Heart right ventricle (tissue), 16 donors: Measurements from ENCODE around the gene PDHX. TPM values are rescaled to one million over a fixed set of nuclear protein-coding genes. Genes with fewer than 3 reads are reported as not detected.

Experiments
- ATAC-seq, 8 donors: fragments of 200-7000 bp; cut with Tn5 transposase; one replicate each; pipeline ENCODE4 v1.9.1; 2020; ENCODE audit warnings: mild to moderate bottlenecking in 8 of 8, moderate library complexity in 8 of 8, moderate number of reproducible peaks in 1 of 8
- DNase-seq, 2 donors: peaks; one replicate each; pipeline ENCODE4 v3.0.0-alpha.2; 2020
- H3K27ac ChIP-seq, 10 donors: fragments of 200-600 bp; sonication (generic) in 2 of 10; one replicate each; pipeline versions ENCODE4 v1.5.0 to v1.8.0; 2020 to 2022; ENCODE audit warnings: mild to moderate bottlenecking in 3 of 10
- H3K27me3 ChIP-seq, 7 donors: fragments of 200-600 bp; one replicate each; pipeline ENCODE4 v1.8.0; 2021 to 2022; ENCODE audit warnings: mild to moderate bottlenecking in 2 of 7
- H3K36me3 ChIP-seq, 9 donors: fragments of 200-600 bp; sonication (generic) in 1 of 9; one replicate each; pipeline versions ENCODE4 v1.5.0 to v1.8.0; 2020 to 2022; ENCODE audit warnings: mild to moderate bottlenecking in 2 of 9
- H3K4me1 ChIP-seq, 9 donors: fragments of 200-600 bp; sonication (generic) in 1 of 9; one replicate each; pipeline versions ENCODE4 v1.5.0 to v1.8.0; 2020 to 2022; ENCODE audit warnings: mild to moderate bottlenecking in 4 of 9
- H3K4me3 ChIP-seq, 10 donors: fragments of 200-600 bp; sonication (generic) in 2 of 10; one replicate each; pipeline versions ENCODE4 v1.5.0 to v1.8.0; 2020 to 2022; ENCODE audit warnings: mild to moderate bottlenecking in 7 of 10, moderate library complexity in 2 of 10
- H3K9me3 ChIP-seq, 11 donors: fragments of 200-600 bp in 10 of 11; sonication (generic) in 2 of 11; one replicate each; pipeline versions ENCODE4 v1.5.0 to v1.8.0; 2013 to 2022; ENCODE audit warnings: mild to moderate bottlenecking in 2 of 11, control low read depth in 1 of 11, moderate library complexity in 1 of 11
- WGBS, 2 donors: extraction: QIAGEN DNeasy Blood & Tissue Kit; methylation state at CpG; one replicate each; pipeline ENCODE4 v1.1.7; 2013; ENCODE audit warnings: inconsistent platforms in 1 of 2; 5-methylcytosine and 5-hydroxymethylcytosine counted together
- intact Hi-C, 10 donors: fragments of 100-400 bp; cut with DNase I; formaldehyde crosslinking; loops; one replicate each; pipeline versions ENCODE4 v1.11.1 to v1.14.2; 2022
- polyA plus RNA-seq, 2 donors: library from polyadenylated mRNA; stranded (reverse); fragments of 200-250 nt; gene quantifications; one replicate each; pipeline ENCODE4 v1.2.3, GENCODE V29; 2013
- total RNA-seq, 10 donors: library from RNA; stranded (reverse); fragmentation: NEBNext Ultra II Directional in 3 of 10; extraction: Animal tissue kit (Norgen Biotek cat#: 25700) in 3 of 10; gene quantifications; one replicate each; pipeline versions ENCODE4 v1.2.1 to v1.2.4, GENCODE V29; 2021 to 2023
- TF ChIP-seq, protein P1 (sequence below), 9 donors: fragments of 200-600 bp; sonication (generic) in 2 of 9; IDR thresholded peaks; one replicate each; pipeline versions ENCODE4 v1.5.0 to v1.8.0; 2021 to 2022; ENCODE audit warnings: antibody characterized with exemption in 9 of 9, mild to moderate bottlenecking in 5 of 9, moderate library complexity in 1 of 9
- donor health status: Arrhythmogenic right ventricular cardiomyopathy.
- donor health status: ischemic (EF 13 %, LVEDD 7.1; RV severe dilation, severe dysfunction).
- donor health status: healthy with polysubstance abuse.
- donor health status: DM: no; HTN: yes; CAD: no.
- donor health status: DM: no; HTN: no; CAD: no.
- donor health status: ischemic (EF 25% LVEDD 6.9; RV normal size, moderate dysfunction).
- donor health status: ischemic (EF 25% LVEDD 5.7; RV mildly dilated, moderate dysfunction).
- donor health status: healthy.
- donor health status: DM: yes; HTN: yes; CAD: no.
- donor health status: Ischemic cardiomyopathy.
- donor health status: ischemic (EF 35%, LVEDD 5.7; RV mildly dilated, moderate dysfunction).
- donor health status: nonischemic (EF 11% LVEDD 7.7; RV severe dilation, severe dysfunction).
- donor health status: DM: yes; HTN: yes; CAD: no.
- donor health status: PGD.
- donor health status: ischemic (EF 29% LVEDD 5.4; RV normal size, mild dysfunction).
- donor health status: nonischemic (EF 23%, LVEDD 6.1; RV moderate dilation, normal function).

Gene PDHX
- total and polyA plus RNA-seq, 12 donors: 52.7 to 203 (median 171) TPM

DNA sequence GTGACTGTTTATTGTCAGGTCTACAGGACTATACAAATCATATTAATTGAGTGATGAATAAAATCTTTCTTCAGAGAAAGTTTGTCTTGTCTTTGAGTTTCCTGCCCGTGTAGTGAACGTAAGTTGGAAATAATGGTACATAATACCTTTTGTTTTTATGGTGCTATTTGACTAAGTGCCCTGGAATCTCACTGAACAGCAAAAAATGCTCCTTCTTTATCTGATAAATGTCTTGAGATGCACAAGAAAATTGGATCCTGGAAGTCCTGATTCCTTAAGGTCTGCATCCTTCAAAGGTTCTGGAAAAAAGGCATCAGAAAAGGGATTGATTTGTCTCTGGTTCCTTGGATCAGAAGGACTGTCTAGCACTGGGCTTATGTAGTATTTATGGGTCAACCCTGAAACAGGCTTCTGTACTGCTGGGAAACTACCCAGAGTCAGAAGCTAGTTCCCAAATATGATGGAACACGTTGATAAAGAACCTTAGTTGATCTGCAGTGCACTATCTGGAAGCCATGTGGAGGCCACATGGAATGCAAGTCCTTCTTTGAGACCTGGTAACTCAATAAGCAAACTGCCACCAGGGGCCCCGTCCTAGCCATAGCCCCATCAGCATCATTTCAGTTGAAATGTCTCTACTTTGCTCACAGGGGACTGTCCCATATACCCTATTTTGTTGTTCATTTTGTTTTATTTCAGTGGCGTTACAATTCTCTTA lies 122.0 kb downstream of the PDHX start:
- no peaks in the 10 kb centered on the region for H3K36me3 ChIP-seq
- H3K27ac ChIP-seq: no peak overlapping the region
- ATAC-seq (no peak), DNase-seq (no peak)
- TF ChIP-seq, protein P1, sequence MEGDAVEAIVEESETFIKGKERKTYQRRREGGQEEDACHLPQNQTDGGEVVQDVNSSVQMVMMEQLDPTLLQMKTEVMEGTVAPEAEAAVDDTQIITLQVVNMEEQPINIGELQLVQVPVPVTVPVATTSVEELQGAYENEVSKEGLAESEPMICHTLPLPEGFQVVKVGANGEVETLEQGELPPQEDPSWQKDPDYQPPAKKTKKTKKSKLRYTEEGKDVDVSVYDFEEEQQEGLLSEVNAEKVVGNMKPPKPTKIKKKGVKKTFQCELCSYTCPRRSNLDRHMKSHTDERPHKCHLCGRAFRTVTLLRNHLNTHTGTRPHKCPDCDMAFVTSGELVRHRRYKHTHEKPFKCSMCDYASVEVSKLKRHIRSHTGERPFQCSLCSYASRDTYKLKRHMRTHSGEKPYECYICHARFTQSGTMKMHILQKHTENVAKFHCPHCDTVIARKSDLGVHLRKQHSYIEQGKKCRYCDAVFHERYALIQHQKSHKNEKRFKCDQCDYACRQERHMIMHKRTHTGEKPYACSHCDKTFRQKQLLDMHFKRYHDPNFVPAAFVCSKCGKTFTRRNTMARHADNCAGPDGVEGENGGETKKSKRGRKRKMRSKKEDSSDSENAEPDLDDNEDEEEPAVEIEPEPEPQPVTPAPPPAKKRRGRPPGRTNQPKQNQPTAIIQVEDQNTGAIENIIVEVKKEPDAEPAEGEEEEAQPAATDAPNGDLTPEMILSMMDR (IDR thresholded peaks at IDR 0.05): no peak
- H3K4me1 ChIP-seq: peaks cover 0 to 51% (median 6%) of the 10 kb centered on the region in 9 donors
- intact Hi-C loops: no loop called here
- H3K9me3 ChIP-seq: no peaks in the 10 kb centered on the region
- H3K4me3 ChIP-seq: no peak overlapping the region
- WGBS, 2 donors: 86 to 88% methylated on average over 5 of the region's 5 CpGs
- H3K27me3 ChIP-seq: no peaks in the 10 kb centered on the region

DNA sequence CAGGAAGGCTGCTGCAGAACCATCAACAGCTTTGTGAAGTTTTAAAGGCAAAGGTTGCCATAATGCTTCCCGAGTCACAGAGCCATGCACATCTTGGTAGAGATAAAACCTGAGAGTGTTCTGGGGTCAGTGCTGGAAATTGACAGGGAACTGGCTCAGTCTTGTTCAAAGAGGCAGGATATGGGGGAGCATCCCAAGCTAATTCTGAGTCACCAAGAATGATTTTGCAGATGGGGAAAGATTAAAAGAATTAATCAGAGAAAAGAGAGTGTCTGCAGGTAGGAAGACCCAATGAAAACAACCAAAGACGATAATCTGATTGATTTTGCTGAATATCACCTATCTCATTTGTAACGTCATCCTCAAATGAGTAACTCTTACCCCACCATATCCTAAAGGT lies 122.7 kb downstream of the PDHX start:
- no peaks in the 10 kb centered on the region for H3K27me3 ChIP-seq
- DNase-seq (no peak), ATAC-seq (no peak)
- peaks cover 0 to 57% (median 8%) of the 10 kb centered on the region in 9 donors for H3K4me1 ChIP-seq
- H3K36me3 ChIP-seq: no peaks in the 10 kb centered on the region
- no peak overlapping the region for H3K27ac ChIP-seq
- intact Hi-C loops: no loop called here
- H3K9me3 ChIP-seq: no peaks in the 10 kb centered on the region
- 74 to 76% methylated on average over 3 of the region's 3 CpGs for WGBS, 2 donors
- no peak overlapping the region for H3K4me3 ChIP-seq
- TF ChIP-seq, protein P1 (IDR thresholded peaks at IDR 0.05): no peak

DNA sequence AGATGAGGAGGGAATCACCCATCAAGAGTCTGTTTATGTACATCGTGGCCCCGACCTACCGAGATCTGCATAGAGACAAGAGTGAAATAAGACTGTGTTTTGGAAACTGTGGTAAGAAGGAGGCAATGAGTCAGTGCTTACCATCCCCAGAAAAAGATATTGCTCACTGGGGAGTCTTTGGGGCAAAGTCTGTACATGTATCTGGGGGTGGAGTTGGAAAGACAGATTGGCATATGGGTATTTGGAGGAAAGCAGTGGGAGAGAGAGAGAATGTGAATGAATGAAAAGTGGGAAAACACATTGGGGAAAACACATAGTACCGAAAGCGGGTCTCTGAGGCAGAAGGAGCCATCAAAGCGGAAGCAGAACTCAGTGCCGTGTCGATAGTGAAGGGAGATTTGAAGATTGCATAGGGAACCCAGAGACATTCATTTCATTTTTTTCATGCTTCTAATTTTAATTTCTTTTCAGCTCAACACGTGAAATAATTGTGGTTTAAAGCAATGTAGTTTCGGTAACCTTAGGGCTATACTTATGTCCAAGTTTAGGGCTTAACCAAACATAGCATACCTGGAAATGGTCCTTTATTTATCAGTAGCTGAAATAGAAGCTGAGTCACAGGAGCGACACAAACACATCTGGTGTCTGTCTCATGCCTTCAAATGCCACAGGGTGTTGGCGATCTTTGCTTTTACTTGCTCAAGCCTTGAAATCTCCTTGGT lies 124.0 kb downstream of the PDHX start:
- H3K9me3 ChIP-seq: no peaks in the 10 kb centered on the region
- 84 to 87% methylated on average over 12 of the region's 12 CpGs for WGBS, 2 donors
- peaks cover 0 to 66% (median 8%) of the 10 kb centered on the region in 9 donors for H3K4me1 ChIP-seq
- H3K27me3 ChIP-seq: no peaks in the 10 kb centered on the region
- no peaks in the 10 kb centered on the region for H3K36me3 ChIP-seq
- H3K4me3 ChIP-seq: peak overlapping the region in 1 of 10 donors; percentile 6
- ATAC-seq (peak in 3 of 8 donors; percentile 27 to 59 (median 54)), DNase-seq (no peak)
- intact Hi-C loops: no loop called here
- peak overlapping the region in 2 of 10 donors; percentile 10 to 79 for H3K27ac ChIP-seq
- TF ChIP-seq, protein P1 (IDR thresholded peaks at IDR 0.05): no peak

DNA sequence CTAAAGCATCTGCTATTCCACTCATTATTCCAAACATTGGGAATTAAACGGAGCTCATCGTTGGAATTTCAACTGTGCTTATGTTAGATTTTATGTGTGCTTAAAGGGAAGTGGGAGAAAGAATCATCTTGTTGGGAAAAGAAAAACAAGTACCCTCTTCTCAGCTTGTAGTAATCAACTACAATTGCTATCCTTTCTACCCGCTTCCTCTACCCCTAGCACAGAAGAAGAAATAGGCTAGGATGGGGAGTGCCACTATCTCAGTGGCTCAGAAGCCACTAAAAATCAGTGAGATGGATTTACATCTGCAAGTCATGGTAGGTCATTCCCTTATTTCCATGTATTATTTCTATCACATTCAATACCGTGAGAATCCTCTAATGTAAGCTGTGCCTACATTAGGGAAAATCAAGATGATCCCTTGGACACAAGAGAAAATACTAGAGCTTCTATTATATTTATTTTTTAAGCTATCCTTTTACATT lies 124.7 kb downstream of the PDHX start:
- Histone ChIP-seq H3K27me3 (no peaks in the 10 kb centered on the region), H3K36me3 (no peaks in the 10 kb centered on the region), H3K9me3 (no peaks in the 10 kb centered on the region), H3K27ac (peak overlapping the region in 1 of 10 donors; percentile 79), H3K4me1 (peaks cover 0 to 66% (median 8%) of the 10 kb centered on the region in 9 donors), H3K4me3 (no peak overlapping the region)
- DNase-seq: no peak
- intact Hi-C loops: no loop called here
- ATAC-seq: no peak
- 89 to 96% methylated on average over 4 of the region's 4 CpGs for WGBS, 2 donors
- TF ChIP-seq, protein P1 (IDR thresholded peaks at IDR 0.05): no peak
